ENCODE measurements around the gene RNASE13.

- TF ChIP-seq NFE2L1 (CRISPR knock-in tag; IDR thresholded peaks at IDR 0.05) (no peak), CTCF (IDR thresholded peaks at IDR 0.05) (no peak), ATF3 (CRISPR knock-in tag; conservative IDR thresholded peaks at IDR 0.05) (no peak), E2F5 (CRISPR knock-in tag; IDR thresholded peaks at IDR 0.05) (no peak), SMAD4 (CRISPR knock-in tag; IDR thresholded peaks at IDR 0.05) (no peak)
Observed at GRCh38 chr14:21043387-21043973, 8.9 kb upstream of the RNASE13 start.
